Esophagus muscularis mucosa (tissue), 4 donors: Measurements from ENCODE around the gene UBE2J1.

Source experiments
- EP300 ChIP-seq: sonication (generic); formaldehyde crosslinking; IDR thresholded peaks from one replicate; pipeline ENCODE4 v1.6.1; 2017; ENCODE audit warnings: antibody characterized with exemption
- POLR2A ChIP-seq: fragments of 450-650 bp; IDR thresholded peaks from one replicate; pipeline ENCODE4 v1.6.1; 2017; ENCODE audit warnings: antibody characterized with exemption, moderate library complexity, mild to moderate bottlenecking, low read depth
- POLR2AphosphoS5 ChIP-seq, 2 donors: sonication (generic); formaldehyde crosslinking; IDR thresholded peaks; one replicate each; pipeline ENCODE4 v1.6.1; 2017; ENCODE audit warnings: antibody characterized with exemption in 2 of 2
- TF ChIP-seq, protein P1 (sequence below), 3 experiments: fragments of 200-600 bp in 2 of 3; fragments of 450-650 bp in 1 of 3; sonication (generic) in 2 of 3; IDR thresholded peaks; one replicate each; pipeline ENCODE4 v1.5.1; 2017 to 2019; ENCODE audit warnings: antibody characterized with exemption in 3 of 3, mild to moderate bottlenecking in 2 of 3, moderate library complexity in 1 of 3

DNA sequence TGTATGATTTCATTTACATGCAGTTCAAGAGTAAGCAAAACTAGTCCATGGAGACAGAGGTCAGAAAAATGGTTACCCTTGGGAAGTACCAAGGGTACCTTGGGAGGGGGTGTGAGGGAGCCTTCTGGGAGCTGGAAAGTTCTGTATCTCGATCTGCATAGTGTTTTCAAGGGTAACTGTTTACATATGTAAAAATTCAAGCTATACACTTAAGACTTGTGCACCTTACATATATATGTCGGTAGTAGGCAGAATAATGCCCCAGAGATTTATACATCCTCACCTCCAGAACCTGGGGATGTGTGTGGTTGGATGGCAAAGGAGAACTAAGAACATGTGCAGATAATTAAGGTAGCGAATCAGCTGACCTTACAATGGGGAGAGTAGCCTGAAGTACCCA lies 68.4 kb downstream of the UBE2J1 start:
- TF ChIP-seq, protein P1, sequence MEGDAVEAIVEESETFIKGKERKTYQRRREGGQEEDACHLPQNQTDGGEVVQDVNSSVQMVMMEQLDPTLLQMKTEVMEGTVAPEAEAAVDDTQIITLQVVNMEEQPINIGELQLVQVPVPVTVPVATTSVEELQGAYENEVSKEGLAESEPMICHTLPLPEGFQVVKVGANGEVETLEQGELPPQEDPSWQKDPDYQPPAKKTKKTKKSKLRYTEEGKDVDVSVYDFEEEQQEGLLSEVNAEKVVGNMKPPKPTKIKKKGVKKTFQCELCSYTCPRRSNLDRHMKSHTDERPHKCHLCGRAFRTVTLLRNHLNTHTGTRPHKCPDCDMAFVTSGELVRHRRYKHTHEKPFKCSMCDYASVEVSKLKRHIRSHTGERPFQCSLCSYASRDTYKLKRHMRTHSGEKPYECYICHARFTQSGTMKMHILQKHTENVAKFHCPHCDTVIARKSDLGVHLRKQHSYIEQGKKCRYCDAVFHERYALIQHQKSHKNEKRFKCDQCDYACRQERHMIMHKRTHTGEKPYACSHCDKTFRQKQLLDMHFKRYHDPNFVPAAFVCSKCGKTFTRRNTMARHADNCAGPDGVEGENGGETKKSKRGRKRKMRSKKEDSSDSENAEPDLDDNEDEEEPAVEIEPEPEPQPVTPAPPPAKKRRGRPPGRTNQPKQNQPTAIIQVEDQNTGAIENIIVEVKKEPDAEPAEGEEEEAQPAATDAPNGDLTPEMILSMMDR (IDR thresholded peaks at IDR 0.05) = no peak
- TF ChIP-seq POLR2A = no peak
- no peak for TF ChIP-seq EP300
- TF ChIP-seq POLR2AphosphoS5 (IDR thresholded peaks at IDR 0.05) = no peak
